NCI-H1436 (cell line): ENCODE measurements around the gene ZNF771.
A peak's percentile ranks its signal among the peaks of the same experiment; 100 is the strongest.
"Not testable (repeated sequence)": the region's sequence is repeated elsewhere in the genome, so short reads cannot be mapped to it uniquely, and the experiment has no call there.

ENCODE experiments used
- DNase-seq: peaks from one replicate; lab custom pipeline; 2025; lab: John Stamatoyannopoulos, UW

ZNF771 gene

DNA sequence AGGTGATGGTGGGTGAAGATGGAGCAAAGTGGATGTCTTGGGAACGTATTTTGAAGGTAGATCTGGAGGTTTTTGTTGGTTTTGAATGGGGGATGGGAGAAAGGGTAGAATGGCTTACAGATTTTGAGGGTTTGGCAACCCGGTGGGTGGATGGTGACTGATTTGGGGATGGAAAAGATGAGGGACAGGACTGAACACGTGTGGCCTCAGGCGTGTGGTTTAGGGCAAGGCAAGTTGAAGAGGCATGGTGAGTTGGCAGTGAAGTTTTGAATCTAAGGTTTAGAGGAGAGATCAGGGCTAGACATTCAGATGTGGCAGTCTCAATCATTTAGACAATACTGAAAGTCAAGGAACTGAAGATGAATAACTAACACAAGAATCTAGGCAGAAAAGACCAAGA, 27.4 kb downstream of the ZNF771 start:
- no peak for DNase-seq

DNA sequence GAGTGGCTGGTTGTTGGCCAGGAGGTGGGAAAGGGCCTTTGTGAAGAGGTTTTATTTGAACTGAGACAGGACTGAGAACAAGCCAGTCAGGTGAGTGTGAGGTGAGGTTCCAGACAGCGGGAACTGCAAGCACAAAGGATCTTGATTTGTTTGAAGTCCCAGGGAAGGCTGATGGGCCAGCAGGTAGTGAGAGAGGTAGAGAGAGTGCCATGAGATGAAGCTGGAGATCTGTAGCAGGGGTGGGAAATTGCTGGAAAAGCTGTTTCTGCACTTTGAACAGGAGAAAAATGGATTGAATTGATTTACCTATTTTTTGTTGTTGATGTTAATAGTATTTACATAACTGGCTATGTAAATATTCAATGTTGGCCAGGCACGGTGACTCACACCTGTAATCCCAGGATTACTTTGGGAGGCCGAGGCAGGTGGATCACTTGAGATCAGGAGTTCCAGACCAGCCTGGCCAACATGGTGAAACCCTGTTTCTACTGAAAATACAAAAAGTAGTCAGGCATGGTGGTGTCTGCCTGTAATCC, 30.2 kb downstream of the ZNF771 start:
- DNase-seq = no peak

DNA sequence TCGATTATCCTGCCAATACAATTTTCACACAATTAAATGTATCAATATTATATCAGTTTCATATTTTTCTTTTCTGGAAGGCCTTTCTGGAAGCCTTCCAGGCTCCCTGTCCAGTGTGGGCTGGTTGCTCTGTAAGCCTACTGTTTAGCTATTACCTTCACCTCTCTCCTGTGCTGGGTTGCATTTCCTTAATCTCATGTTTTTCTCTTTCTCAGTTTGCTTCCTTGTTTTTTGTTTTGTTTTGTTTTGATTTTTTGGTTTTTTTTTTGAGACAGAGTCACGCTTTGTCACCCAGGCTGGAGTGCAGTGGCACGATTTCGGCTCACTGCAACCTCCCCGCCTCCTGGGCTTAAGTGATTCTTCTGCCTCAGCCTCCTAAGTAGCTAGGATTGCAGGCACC, 31.4 kb downstream of the ZNF771 start:
- no peak for DNase-seq

DNA sequence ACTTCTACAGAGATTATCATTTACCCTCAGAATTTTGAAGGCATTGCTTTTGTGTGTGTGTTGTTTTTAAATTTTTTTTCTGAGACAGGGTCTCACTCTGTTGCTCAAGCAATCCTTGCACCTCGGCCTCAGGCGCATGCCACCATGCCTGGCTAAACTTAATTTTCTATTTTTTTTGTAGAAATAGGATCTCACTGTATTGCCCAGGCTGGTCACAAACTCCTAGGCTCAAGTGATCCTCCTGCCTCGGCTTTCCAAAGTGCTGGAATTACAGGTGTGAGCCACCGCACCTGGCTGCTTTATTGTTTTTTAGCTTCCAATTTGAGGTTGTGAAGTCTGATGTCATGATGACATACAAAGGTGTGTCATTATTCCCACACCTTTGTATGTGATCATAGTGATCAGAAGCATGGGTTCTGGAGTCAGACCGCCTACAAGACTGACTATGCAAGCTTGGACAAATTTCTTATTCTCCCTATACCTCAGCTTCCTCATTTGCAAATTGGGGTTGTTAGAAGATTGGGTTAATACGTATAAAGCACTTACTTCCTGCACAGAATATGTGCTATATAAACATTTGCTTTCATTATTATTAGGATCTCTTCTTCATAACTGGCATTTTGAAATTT, 32.4 kb downstream of the ZNF771 start:
- DNase-seq = no peak

DNA sequence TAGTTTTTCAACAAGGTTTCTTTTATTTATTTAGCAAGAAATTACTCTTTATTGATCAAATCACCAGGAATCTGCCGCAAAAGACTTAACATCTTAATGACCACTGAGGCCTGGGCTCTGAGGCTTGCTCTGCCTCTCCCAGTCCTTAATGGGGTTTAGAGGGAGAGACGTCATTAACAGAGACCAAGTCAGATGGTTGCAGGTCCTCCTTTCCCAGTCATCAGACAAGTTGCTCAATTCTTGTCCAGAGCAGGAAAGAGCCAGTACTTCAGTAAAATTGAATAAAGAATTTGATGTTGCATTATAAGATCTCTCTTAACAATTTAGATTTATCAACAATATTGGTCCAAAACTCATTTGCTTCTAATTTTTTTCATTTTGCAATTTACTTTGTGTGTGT, 36.2 kb downstream of the ZNF771 start:
- no peak for DNase-seq

DNA sequence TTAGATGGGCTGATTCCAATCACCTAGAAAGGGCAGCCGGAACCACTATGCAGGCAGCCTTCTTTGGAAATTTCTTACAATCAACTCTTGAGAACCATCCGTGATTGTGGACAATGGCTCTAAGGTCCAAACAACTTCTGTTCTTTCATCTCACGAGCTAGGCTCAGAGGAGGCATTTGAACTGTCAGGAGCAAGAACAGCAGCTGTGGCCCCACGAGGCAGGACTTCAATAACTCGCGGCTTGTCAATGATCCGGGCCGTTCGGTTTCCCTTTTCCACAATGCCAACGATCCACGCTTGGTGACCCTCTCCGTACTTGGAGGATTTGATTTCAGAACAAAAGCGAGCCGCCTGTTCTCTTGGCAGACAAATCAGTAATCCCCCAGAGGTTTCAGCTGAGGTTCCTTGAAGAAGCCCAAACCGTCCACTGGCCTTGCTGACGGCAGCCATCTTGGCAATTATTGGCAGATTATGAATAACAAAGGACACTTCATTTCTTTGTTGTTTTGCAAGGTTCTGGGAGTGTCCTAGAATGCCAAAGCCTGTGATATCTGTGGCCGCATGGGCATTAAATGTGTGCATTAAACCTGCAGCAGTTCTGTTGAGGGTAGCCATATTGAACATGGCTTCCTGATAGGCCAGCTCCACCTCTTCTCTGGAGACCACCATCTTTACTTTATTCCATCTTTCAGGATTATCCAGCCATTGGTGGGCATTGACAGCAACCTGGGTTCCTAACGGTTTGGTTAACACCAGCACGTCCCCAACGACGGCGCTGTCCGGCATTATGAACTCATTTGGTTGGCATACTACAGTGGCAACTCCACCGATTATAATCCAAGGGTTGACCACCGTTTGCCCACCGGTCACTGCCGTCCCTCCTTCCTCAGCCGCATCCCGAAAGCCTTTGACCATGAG, 37.1 kb downstream of the ZNF771 start:
- DNase-seq = no peak

DNA sequence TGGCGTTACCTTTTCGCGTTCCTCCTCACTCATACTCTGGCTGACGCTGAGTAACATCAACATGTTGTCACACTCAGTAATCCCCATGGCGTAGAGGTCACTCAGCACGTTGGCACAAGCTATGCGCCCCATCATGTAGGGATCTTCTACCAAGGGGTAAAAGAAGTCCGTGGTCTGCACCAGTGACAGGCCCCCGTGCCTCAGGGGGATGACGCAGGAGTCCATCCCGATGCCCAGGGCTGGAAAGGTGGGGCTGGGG, 37.7 kb downstream of the ZNF771 start:
- no peak for DNase-seq

DNA sequence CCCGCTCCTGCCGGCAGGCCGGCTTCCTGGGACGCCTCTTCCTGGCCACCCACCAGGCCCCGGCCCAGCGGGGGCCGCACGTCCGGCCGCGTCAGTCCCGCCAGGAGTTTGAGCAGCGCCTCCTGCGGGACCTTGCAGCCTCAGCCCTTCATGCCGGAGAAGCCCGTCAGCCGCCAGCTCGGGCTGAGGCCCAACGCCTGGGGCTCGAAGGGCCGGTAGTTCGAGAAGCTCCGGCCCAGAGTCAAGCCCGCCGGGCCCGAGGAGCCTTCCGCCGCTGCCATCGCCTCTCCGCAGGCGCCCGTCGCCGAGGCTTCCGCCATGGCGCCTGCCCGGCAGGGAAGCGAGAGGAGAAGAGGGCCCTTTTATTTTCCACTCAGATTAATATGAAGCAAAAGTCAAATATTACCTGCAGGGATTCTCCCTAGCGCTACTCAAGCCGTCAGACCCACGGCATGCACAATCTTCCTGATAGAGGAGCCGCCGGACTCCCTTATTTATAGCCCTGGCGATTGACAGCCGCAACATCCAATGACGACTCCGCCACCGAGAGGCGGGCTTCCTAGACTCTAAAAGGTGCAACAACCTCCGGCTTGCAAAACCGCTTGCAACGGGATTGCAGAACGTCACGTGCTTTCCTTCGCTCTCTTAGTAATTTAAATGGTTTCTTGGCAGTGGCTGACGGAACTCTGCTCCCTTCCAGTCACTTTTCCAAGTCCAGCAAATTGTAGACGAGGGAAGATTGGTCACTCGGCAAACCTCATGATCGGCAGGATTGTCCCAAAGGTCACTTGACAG, 38.2 kb downstream of the ZNF771 start, which contains the start of gene SEPHS2:
Gene SEPHS2, minus strand, starts transcription at position 467 of the 795 bp plus-strand sequence. Its CDS starts 147 bp downstream, at position 320.
- DNase-seq = peak; percentile 94

DNA sequence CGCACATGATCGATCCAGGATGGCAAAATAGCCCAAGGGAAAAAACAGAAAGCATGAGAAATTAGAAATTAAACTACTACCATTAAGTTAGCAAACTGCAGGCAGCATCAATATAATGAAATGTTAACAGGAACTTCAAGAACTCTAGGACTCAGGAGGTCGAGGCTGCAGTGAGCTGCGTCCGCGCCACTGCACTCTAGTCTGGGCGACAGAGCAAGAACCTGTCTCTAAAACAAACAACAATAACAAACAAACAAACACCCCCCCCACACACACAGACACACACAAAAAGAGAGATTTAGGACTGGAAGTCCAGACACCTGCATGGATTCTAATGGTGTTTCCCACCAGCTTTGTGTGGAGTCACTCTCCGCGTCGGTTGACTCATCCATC, 38.8 kb downstream of the ZNF771 start:
- no peak for DNase-seq

DNA sequence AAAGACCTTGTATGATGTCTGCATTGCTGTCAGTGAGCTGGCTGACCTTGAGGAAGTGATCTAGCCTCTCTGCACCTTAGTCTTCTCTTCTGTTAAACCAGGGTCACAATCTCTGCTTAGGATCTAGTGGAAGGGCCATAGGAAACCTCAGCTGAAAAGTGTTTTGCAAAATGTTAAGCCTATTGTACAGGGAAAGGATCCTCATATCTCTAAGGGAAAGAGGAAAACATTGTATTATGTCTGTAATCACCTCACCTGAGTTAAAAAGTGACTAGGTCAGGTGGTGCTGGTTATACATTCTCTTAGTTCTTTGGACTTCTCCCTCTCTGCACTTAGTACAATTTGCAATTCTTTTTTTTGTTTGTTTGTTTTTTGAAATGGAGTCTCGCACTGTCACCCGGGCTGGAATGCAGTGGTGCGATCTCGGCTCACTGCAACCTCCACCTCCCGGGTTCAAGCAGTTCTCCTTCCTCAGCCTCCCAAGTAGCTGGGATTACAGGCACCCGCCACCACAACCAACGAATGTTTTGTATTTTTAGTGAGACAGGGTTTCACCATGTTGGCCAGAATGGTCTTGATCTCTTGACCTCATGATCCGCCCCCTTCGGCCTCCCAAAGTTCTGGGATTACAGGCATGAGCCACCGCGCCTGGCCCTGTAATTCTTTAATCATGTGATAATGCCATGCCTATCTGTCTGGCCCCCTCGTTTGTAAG, 40.3 kb downstream of the ZNF771 start:
- DNase-seq = no peak

DNA sequence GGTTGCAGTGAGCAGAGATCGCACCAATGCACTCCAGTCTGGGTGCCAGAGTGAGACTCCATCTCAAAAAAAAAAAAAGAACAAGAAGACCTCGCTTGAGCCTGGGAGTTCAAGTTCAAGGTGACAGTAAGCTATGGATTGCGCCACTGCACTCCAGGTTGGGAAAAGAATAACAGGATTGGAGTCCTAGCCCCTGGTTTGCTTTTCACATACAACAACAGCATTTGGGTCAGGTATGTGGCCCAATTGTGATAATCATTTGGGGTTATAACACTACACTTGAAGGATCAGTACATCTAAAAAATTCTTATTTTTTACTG, 41.7 kb downstream of the ZNF771 start:
- DNase-seq = no peak

DNA sequence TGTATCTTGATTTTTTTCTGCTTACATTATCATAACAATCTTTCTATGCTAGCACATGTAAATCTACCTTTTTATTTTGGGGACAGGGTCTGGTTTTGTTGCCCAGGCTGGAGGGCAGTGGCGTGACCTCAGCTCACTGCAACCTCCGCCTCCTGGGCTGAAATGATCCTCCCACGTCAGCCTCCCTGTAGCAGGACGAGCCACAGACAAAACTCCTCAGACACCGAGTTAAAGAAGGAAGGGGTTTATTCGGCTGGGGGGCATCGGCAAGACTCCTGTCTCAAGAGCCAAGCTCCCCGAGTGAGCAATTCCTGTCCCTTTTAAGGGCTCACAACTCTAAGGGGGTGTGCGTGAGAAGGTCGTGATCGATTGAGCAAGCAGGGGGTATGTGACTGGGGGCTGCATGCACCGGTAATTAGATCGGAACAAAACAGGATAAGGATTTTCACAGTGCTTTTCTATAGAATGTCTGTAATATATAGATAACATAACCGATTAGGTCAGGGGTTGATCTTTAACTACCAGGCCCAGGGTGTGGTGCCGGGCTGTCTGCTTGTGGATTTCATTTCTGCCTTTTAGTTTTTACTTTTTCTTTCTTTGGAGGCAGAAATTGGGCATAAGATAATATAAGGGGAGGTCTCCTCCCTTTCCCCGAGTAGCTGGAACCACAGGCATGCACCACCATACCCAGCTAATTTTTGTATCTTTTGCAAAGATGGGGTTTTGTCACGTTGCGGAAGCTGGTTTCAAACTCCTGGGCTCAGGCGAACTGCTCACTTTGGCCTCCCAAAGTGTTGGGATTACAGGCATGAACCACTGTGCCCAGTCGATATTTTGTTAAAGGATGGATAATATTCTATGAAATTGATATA, 45.5 kb downstream of the ZNF771 start:
- DNase-seq = not testable (repeated sequence)

DNA sequence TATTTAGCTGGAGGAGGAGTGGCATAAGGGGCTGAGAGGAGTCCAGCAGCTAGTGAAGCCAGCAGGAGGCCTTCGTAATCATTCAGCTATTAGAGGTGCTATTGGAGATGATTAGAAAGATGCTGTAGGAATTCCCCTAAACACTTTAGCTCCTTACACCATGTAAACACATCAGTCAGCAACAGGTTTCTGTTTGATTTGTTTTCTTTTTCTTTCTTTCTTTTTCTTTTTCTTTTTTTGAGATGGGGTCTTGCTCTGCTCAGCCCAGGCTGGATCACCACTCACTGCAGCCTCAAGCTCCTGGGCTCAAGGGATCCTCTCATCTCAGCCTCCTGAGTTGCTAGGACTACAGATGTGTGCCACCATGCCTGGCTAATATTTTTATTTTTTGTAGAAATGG, 48.9 kb downstream of the ZNF771 start:
- no peak for DNase-seq

DNA sequence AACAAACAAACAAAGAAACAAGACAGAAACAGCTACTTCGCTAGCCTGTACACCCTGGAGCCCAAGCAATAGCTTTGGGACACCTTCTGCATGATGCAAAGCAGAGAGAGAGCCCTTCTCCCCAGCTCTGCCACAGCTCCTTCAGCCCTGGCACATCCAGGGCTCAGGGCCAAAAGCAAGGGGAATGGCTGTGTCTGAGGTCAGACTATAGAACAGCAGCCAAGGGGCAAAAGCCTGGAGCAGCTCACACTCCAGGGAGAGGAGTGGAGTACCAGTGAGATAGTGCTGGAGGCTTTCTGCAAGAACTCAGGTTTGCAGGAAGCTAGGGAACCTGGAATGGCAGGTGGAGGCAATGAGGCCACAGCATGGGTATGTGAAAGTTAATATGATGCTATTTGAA, 49.9 kb downstream of the ZNF771 start:
- DNase-seq = no peak

DNA sequence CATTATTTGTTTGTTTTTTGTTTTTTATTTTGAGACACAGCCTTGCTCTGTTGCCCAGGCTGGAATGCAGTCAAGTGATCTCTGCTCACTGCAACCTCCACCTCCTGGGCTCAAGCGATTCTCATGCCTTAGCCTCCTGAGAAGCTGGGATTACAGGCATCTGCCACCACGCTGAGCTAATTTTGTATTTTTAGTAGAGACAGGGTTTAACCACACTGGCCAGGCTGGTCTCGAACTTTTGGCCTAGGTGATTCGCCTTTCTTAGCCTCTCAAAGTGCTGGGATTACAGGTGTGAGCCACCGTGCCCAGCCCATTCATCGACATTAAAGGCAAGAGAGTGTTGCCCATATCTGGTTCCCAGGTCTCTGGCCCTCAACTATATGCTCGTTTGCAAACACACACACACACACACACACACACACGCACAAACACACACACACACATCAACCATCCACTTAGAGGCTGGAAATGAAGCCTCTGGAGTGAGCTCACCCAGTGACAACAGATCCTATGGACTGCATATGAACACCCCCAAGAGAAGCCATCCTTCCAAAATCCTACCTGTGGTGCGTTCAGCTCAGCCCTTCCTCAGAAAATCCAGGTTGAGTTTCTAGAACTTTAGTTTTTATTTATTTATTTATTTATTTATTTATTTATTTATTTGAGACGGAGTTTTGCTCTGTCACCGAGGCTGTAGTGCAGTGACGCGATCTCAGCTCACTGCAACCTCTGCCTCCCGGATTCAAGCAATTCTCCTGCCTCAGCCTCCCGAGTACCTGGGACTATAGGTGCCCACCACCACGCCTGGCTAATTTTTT, 50.5 kb downstream of the ZNF771 start:
- no peak for DNase-seq

DNA sequence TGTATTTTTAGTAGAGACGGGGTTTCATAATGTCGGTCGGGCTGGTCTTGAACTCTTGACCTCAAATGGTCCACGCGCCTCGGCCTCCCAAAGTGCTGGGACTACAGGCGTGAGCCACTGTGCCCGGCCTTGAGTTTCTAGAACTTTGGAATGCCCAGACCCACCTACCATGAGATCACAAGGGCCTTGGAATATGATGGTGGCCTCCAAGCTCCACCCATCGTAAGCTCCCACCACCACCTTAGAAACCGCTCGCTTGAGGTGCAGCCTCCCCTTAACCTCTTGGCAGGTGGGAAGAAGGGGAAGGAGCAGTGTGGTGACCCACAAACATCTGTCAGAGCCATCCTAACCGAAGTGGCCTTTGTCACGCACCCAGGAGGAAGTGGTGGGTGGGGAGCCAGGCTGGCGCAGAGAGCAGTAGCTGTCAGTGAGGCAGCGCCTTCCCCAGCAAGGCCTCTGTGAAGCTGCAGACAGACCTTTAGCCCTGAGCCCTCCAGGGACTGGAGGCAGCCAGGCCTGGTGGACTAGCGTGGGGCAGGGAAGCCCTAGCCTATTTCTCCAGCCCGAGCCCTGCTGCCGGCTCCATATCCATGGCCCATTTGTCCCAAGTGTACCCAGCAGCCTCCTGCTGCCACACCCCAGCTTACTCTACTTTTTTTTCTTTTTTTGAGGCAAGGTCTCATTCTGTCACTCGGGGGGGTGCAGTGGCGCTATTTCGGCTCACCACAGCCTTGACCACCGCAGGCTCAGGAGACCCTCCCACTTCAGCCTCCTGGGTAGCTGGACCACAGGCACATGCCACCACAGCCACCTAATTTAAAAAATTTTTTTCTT, 51.4 kb downstream of the ZNF771 start:
- no peak for DNase-seq

DNA sequence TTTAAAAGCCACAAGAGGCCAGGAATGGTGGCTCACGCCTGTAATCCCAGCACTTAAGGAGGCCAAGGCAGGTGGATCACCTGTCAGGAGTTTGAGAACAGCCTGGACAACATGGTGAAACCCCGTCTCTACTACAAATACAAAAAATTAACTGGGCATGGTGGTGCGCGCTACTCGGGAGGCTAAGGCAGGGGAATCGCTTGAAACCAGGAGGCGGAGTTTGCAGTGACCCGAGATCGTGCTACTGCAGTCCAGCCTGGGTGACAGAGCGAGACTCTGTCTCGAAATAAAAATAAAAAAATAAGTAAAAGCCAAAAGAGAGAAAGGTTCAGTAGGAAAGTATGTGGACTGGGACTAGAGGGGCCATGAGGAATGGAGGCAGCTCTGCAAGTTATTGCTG, 52.0 kb downstream of the ZNF771 start:
- DNase-seq = no peak

DNA sequence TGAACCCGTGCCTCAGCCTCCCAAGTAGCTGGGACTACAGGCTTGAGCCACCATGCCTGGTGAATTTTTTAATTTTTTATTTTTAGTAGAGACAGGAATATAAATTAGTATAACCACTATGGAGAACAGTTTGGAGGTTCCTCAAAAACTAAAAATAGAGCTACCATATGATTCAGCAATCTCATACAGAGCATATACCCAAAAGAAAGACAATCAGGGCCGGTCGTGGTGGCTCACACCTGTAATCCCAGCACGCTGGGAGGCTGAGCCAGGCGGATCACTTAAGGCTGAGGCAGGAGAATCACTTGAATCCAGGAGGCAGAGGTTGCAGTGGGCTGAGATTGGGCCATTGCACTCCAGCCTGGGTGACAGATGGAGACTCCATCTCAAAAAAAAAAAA, 54.0 kb downstream of the ZNF771 start:
- not testable (repeated sequence) for DNase-seq

DNA sequence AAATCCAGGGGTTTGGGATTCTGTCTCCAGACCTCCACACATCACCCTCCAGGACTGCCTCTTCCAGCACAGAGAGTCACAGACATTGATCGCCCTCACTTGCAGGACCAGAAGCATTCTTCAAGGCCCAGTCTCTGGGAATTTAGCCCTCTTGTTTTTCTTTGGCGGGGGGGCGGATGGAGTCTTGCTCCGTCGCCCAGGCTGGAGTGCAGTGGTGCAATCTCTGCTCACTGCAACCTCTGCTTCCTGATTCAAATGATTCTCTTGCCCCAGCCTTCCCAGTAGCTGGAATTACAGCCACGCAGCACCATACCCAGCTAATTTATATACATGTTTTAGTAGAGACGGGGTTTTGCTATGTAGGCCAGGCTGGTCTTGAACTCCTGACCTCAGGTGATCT, 56.7 kb downstream of the ZNF771 start:
- no peak for DNase-seq
